Measurements from ENCODE around the gene AFMID.
A peak's percentile ranks its signal among the peaks of the same experiment; 100 is the strongest.

AFMID gene

GRCh38 chr17:78180083-78180482 is 7.1 kb upstream of the AFMID start:
- DNase-seq (ENCODE audit: low read depth): no peak

GRCh38 chr17:78180508-78180907 is 6.7 kb upstream of the AFMID start:
- no peak for DNase-seq (ENCODE audit: low read depth)

GRCh38 chr17:78182504-78182903 is 4.7 kb upstream of the AFMID start:
- no peak for DNase-seq (ENCODE audit: low read depth)

GRCh38 chr17:78183916-78184315 is 3.2 kb upstream of the AFMID start:
- no peak for DNase-seq (ENCODE audit: low read depth)

- no peak for DNase-seq (ENCODE audit: low read depth)
Observed at GRCh38 chr17:78184351-78184750, 2.8 kb upstream of the AFMID start.

GRCh38 chr17:78184868-78185267 is 2.3 kb upstream of the AFMID start:
- DNase-seq (ENCODE audit: low read depth): no peak

- no peak for DNase-seq (ENCODE audit: low read depth)
Observed at GRCh38 chr17:78185981-78186691, 1.0 kb upstream of the AFMID start.

GRCh38 chr17:78196716-78197115 is 9.6 kb downstream of the AFMID start:
- no peak for DNase-seq (ENCODE audit: low read depth)

GRCh38 chr17:78197147-78197832 is 10.1 kb downstream of the AFMID start:
- no peak for DNase-seq (ENCODE audit: low read depth)

- no peak for DNase-seq (ENCODE audit: low read depth)
Observed at GRCh38 chr17:78200451-78200850, 13.3 kb downstream of the AFMID start.

GRCh38 chr17:78202666-78203065 is 15.5 kb downstream of the AFMID start:
- no peak for DNase-seq (ENCODE audit: low read depth)

- no peak for DNase-seq (ENCODE audit: low read depth)
Observed at GRCh38 chr17:78204387-78205123, 17.4 kb downstream of the AFMID start.

- no peak for DNase-seq (ENCODE audit: low read depth)
Observed at GRCh38 chr17:78205124-78205775, 18.1 kb downstream of the AFMID start.

- DNase-seq (ENCODE audit: low read depth): no peak
Observed at GRCh38 chr17:78206298-78206697, 19.1 kb downstream of the AFMID start.

- DNase-seq (ENCODE audit: low read depth): no peak
Observed at GRCh38 chr17:78208486-78208885, 21.3 kb downstream of the AFMID start.

GRCh38 chr17:78210111-78210510 is 22.9 kb downstream of the AFMID start:
- DNase-seq (ENCODE audit: low read depth): no peak

GRCh38 chr17:78211032-78211431 is 23.9 kb downstream of the AFMID start:
- DNase-seq (ENCODE audit: low read depth): no peak

GRCh38 chr17:78214016-78214705 is 27.0 kb downstream of the AFMID start, which contains the start of gene BIRC5:
Gene BIRC5 (plus strand): TSS chr17:78214253. CDS start chr17:78214317, 64 bp downstream.
- peak; percentile 64 for DNase-seq (ENCODE audit: low read depth)

GRCh38 chr17:78214706-78215061 is 27.5 kb downstream of the AFMID start:
- DNase-seq (ENCODE audit: low read depth): no peak

- DNase-seq (ENCODE audit: low read depth): no peak
Observed at GRCh38 chr17:78219396-78220150, 32.4 kb downstream of the AFMID start.

GRCh38 chr17:78223061-78223460 is 35.9 kb downstream of the AFMID start:
- no peak for DNase-seq (ENCODE audit: low read depth)
